ENCODE results near the gene ZNF335. TPM values are rescaled to one million over a fixed set of nuclear protein-coding genes. Genes with fewer than 3 reads are reported as not detected.
A peak's percentile ranks its signal among the peaks of the same experiment; 100 is the strongest.

The ZNF335 gene
- total and polyA plus RNA-seq, 2 of the 13 experiments (the other 11 are each of a cell fraction or from before 2014, with no cell fraction given), result 9.7 to 13.7 TPM

DNA sequence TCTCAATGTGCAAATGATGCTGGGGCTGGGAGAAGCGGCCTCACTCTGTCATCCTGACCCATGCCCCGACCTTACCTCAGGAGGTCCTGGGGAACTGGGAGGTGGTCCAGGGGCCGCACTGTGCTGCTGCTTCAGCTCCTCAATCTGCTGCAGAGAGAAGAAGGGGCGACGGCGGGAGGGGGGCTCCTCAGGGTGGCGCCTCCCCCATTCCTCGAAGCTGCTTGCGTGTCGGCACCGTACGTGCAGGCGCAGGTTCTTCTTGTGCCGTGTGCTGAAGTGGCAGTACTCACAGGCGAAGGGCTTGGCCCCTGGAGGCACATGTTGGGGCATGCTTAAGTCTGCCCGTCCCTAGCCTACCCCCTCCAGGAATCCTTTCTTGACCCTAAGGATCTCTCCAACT lies 12.9 kb downstream of the ZNF335 start:
- BruUV-seq (replicated peaks), result no TSS peak
- WGBS (ENCODE audit: low lambda C conversion rate), result 90% methylated on average over 16 of the region's 16 CpGs
- CTCF ChIA-PET (ENCODE audit: low intra/inter-chr PET ratio, low total read pairs), result no interaction called here

GRCh38 chr20:45958593-45958992 lies 13.4 kb downstream of the ZNF335 start:
- intact Hi-C loops (cut with micrococcal nuclease; ENCODE audit: unreplicated experiment), result no loop called here
- Histone ChIP-seq H3K4me3 (replicated peaks in 1 of 3; ENCODE audit: insufficient read depth in 1 of 3, low read depth in 2 of 3, low read length in 3 of 3) (no peak overlapping the region), H3K27me3 (ENCODE audit: control insufficient read depth in 1 of 2, insufficient read depth in 2 of 2, low read length in 2 of 2) (no peaks in the 10 kb centered on the region), H3K9ac (ENCODE audit: insufficient read depth, low read depth, low read length) (no peak overlapping the region), H3K27ac (ENCODE audit: extremely low read length, insufficient read depth, low read length) (no peak overlapping the region), H3K9me3 (ENCODE audit: low read length) (no peaks in the 10 kb centered on the region), H3K4me2 (ENCODE audit: low read depth, low read length) (no peak overlapping the region), H2AFZ (ENCODE audit: low read length) (no peak overlapping the region), H3K79me2 (ENCODE audit: insufficient read depth, low read length) (no peaks in the 10 kb centered on the region), H4K20me1 (ENCODE audit: insufficient read depth, low read length) (no peaks in the 10 kb centered on the region), H3K36me3 (replicated peaks in 1 of 2; ENCODE audit: control insufficient read depth in 1 of 2, insufficient read depth in 2 of 2, low read length in 2 of 2) (peaks cover 49 to 65% of the 10 kb centered on the region in 2 experiments), H3K4me1 (ENCODE audit: insufficient read depth, low read length) (no peaks in the 10 kb centered on the region)
- FAIRE-seq (no peak), DNase-seq (ENCODE audit: low spot score) (no peak), ATAC-seq (no peak)
- ChIA-PET POLR2A (interaction anchor here (0.9 to 1.8 kb wide), 4 partner anchors 9 to 68 kb away, joined by 4 to 9 read pairs (median 5); no protein-coding TSS in a partner anchor), CTCF (ENCODE audit: low intra/inter-chr PET ratio, low total read pairs) (no interaction called here)
- 94% methylated on average over 4 of the region's 4 CpGs for WGBS (ENCODE audit: low lambda C conversion rate)
- BruUV-seq (replicated peaks), result no TSS peak
- in situ Hi-C loops (cut with HindIII; ENCODE audit: extremely low pct_ligation_motif_present, low pct_unique_long_range_greater_than_20kb), result no loop called here
- TF ChIP-seq RFXANK (CRISPR knock-in tag; IDR thresholded peaks at IDR 0.05) (no peak), ZNF644 (CRISPR knock-in tag; IDR thresholded peaks at IDR 0.05; ENCODE audit: low read depth) (no peak), ELF4 (CRISPR knock-in tag; IDR thresholded peaks at IDR 0.05; ENCODE audit: borderline replicate concordance) (no peak), MXD4 (CRISPR knock-in tag; IDR thresholded peaks at IDR 0.05) (no peak), MEIS1 (CRISPR knock-in tag; IDR thresholded peaks at IDR 0.05; ENCODE audit: borderline replicate concordance) (no peak), ZFP91 (CRISPR knock-in tag; IDR thresholded peaks at IDR 0.05; ENCODE audit: borderline replicate concordance) (no peak), ZNF235 (CRISPR knock-in tag; IDR thresholded peaks at IDR 0.05; ENCODE audit: borderline replicate concordance) (no peak)
- TF ChIP-seq, protein P1, sequence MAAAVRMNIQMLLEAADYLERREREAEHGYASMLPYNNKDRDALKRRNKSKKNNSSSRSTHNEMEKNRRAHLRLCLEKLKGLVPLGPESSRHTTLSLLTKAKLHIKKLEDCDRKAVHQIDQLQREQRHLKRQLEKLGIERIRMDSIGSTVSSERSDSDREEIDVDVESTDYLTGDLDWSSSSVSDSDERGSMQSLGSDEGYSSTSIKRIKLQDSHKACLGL (CRISPR knock-in tag; IDR thresholded peaks at IDR 0.05), result no peak
- TF ChIP-seq, protein P2, sequence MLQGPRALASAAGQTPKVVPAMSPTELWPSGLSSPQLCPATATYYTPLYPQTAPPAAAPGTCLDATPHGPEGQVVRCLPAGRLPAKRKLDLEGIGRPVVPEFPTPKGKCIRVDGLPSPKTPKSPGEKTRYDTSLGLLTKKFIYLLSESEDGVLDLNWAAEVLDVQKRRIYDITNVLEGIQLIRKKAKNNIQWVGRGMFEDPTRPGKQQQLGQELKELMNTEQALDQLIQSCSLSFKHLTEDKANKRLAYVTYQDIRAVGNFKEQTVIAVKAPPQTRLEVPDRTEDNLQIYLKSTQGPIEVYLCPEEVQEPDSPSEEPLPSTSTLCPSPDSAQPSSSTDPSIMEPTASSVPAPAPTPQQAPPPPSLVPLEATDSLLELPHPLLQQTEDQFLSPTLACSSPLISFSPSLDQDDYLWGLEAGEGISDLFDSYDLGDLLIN (CRISPR knock-in tag; IDR thresholded peaks at IDR 0.05; ENCODE audit: borderline replicate concordance), result no peak

More for the DNA sequence above, 12.9 kb downstream of the ZNF335 start:
- DNase-seq (ENCODE audit: low spot score), result no peak
- Histone ChIP-seq H3K9me3 (ENCODE audit: low read length) (no peaks in the 10 kb centered on the region), H3K27me3 (ENCODE audit: control insufficient read depth in 1 of 2, insufficient read depth in 2 of 2, low read length in 2 of 2) (no peaks in the 10 kb centered on the region), H3K79me2 (ENCODE audit: insufficient read depth, low read length) (no peaks in the 10 kb centered on the region), H3K9ac (ENCODE audit: insufficient read depth, low read depth, low read length) (no peak overlapping the region), H3K4me3 (replicated peaks in 1 of 3; ENCODE audit: insufficient read depth in 1 of 3, low read depth in 2 of 3, low read length in 3 of 3) (no peak overlapping the region), H3K27ac (ENCODE audit: extremely low read length, insufficient read depth, low read length) (no peak overlapping the region), H3K4me1 (ENCODE audit: insufficient read depth, low read length) (no peaks in the 10 kb centered on the region), H2AFZ (ENCODE audit: low read length) (no peak overlapping the region), H3K36me3 (replicated peaks in 1 of 2; ENCODE audit: control insufficient read depth in 1 of 2, insufficient read depth in 2 of 2, low read length in 2 of 2) (peaks cover 48 to 70% of the 10 kb centered on the region in 2 experiments), H4K20me1 (ENCODE audit: insufficient read depth, low read length) (no peaks in the 10 kb centered on the region), H3K4me2 (ENCODE audit: low read depth, low read length) (no peak overlapping the region)
- POLR2A ChIA-PET, result interaction anchor here (1.4 to 1.8 kb wide), 2 partner anchors 11 to 24 kb away, joined by 6 to 9 read pairs; no protein-coding TSS in a partner anchor
- no peak for ATAC-seq
- intact Hi-C loops (cut with micrococcal nuclease; ENCODE audit: unreplicated experiment) (no loop called here), in situ Hi-C loops (cut with HindIII; ENCODE audit: extremely low pct_ligation_motif_present, low pct_unique_long_range_greater_than_20kb) (no loop called here)
- no peak for FAIRE-seq
- TF ChIP-seq ZBTB7A (CRISPR knock-in tag; IDR thresholded peaks at IDR 0.05), result no peak
- TF ChIP-seq AGO2 (optimal IDR thresholded peaks at IDR 0.05; ENCODE audit: low read depth, low read length), result peak; percentile 43

Measured in HepG2 (cell line).